GM13976 (cell line): Measurements from ENCODE around the gene POLR1H.

ENCODE experiments used
- DNase-seq: peaks from one replicate; pipeline ENCODE4 v3.0.0; 2012; ENCODE audit warnings: low spot score
- in situ Hi-C: fragments of 300-500 bp; cut with MboI; formaldehyde crosslinking; loops from one replicate; pipeline ENCODE4 v1.12.0; 2022; ENCODE audit warnings: low sequenced_read_pairs, mixed read lengths, inconsistent platforms; ENCODE audit not compliant: unreplicated experiment
- TF ChIP-seq, protein P1 (sequence below): IDR thresholded peaks from 2 replicates; pipeline ENCODE4 v1.5.1; 2012; ENCODE audit warnings: borderline replicate concordance, mild to moderate bottlenecking; ENCODE audit not compliant: insufficient read depth; ENCODE audit errors: extremely low read depth, missing control alignments, control extremely low read depth

The POLR1H gene

DNA sequence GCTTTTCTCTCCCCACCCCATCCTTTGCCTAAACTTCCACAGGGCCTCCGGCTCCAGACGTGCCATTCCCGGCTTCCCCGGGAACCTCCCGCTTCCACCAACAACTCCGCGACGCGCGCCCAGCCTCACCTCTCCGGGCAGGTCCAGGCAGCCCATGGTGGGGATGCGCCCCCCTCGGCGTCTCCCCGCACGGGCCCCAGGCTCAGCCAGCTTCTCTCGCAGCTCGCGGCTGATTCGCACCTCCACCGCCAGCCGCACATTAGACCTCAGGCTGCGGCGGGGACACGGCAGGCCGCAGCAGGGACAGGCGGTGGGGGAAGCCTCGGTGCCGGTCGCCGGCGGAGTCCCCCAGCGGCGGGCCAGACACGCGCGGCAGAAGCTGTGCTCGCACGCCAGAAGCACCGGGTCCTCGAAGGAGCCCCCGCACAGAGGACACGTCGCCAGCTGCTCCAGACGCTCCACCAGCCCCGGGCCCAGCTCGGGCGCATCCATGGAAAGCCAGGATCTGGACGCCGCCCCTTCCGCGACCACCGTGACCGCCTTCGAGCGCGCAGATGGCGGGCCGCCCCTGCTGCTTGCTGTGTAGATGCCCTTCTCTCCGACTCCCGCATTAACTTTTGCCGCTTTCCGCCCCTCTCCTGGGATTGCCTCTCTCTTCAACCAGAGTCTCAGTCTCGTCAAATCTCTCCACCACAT, 14.2 kb downstream of the POLR1H start, which contains the start of gene RNF39:
Gene RNF39, minus strand, starts transcription at position 676 of the 696 bp plus-strand sequence. Its CDS starts 184 bp downstream, at position 492.
- DNase-seq, result peak; percentile 35
- TF ChIP-seq, protein P1, sequence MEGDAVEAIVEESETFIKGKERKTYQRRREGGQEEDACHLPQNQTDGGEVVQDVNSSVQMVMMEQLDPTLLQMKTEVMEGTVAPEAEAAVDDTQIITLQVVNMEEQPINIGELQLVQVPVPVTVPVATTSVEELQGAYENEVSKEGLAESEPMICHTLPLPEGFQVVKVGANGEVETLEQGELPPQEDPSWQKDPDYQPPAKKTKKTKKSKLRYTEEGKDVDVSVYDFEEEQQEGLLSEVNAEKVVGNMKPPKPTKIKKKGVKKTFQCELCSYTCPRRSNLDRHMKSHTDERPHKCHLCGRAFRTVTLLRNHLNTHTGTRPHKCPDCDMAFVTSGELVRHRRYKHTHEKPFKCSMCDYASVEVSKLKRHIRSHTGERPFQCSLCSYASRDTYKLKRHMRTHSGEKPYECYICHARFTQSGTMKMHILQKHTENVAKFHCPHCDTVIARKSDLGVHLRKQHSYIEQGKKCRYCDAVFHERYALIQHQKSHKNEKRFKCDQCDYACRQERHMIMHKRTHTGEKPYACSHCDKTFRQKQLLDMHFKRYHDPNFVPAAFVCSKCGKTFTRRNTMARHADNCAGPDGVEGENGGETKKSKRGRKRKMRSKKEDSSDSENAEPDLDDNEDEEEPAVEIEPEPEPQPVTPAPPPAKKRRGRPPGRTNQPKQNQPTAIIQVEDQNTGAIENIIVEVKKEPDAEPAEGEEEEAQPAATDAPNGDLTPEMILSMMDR, result no peak
- in situ Hi-C loops, result no loop called here

DNA sequence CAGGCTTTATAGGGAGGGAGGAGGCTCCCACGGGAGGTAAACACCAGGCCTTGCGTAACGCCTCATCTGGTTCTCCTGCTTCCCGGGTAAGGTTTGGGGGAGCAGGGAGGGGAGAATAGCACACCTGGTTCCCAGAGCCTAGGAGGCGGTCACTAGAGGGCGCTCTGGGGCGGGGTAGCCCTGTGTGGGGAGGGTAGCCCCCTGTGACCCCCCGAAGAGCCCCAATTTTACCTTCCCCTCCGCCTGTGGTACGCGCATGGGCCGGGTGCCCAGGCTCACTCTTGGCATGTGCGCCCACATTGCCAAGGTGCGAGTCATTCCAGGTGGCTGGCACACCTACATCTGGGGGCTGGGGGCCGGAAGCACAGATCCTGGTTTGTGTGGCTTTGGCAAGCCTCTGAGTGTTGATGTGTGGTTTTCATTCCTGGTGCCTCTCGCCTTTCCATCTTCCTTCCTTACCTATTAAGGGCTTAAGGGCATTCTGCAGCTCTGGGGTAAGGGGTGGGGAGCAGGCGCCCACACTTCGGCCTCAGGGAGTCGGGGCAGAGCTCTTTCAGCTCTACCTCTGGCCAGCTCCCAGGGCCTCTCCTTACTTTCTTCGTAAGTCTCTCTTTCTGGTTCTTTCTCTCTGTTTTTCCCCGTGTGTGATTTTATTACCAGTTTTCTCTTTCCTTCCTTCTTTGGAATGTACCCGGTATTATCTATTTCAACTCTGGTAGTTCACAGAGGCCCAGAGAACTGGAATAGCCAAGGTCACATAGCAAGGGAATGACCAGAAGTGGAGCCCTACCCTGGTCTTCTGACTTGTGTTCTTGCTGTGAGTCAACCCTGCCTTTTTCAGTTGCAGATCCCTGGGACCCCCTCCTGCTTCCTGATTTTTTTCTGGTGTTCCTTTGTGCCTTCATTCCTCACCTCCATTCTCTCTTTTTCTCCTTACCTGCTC, 15.0 kb downstream of the POLR1H start:
- in situ Hi-C loops, result no loop called here
- peak; percentile 44 for DNase-seq
- TF ChIP-seq, protein P1, result peak; percentile 10

DNA sequence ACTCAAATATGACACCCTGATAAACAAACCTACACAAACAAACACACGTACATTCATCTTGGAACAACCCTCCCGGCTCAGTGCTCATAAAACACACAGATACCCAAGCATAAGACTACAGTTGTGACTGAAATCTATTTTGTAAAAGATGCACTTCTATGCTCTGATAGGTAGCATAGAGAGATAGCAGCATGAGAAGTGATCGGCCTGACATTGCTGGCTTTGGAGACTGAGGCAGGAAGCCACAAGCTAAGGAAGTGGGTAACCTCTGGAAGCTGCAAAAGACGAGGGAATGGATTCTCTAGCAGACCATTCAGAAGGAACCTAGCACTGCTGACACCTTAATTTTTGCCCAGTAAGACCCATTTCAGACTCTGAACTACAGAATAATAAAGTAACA, 16.2 kb downstream of the POLR1H start:
- in situ Hi-C loops, result no loop called here
- DNase-seq, result no peak
- TF ChIP-seq, protein P1, result no peak

DNA sequence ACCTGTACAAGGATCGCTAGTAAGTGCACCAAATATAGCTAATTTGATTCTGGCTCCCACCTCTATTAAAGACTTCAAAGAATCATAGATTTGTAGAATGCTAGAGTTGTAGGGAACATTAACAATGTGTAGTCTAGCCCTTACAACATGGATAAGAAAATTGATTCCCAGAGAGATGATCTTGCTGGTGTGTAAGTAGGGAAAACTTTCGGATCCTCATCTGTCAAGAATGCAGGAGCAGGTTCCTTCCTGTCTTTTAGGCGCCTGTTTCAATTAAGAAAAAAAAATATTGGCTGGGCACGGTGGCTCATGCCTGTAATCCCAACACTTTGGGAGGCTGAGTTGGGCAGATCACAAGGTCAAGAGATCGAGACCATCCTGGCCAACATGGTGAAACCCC, 26.8 kb downstream of the POLR1H start:
- DNase-seq, result no peak
- in situ Hi-C loops, result no loop called here
- TF ChIP-seq, protein P1, result no peak

DNA sequence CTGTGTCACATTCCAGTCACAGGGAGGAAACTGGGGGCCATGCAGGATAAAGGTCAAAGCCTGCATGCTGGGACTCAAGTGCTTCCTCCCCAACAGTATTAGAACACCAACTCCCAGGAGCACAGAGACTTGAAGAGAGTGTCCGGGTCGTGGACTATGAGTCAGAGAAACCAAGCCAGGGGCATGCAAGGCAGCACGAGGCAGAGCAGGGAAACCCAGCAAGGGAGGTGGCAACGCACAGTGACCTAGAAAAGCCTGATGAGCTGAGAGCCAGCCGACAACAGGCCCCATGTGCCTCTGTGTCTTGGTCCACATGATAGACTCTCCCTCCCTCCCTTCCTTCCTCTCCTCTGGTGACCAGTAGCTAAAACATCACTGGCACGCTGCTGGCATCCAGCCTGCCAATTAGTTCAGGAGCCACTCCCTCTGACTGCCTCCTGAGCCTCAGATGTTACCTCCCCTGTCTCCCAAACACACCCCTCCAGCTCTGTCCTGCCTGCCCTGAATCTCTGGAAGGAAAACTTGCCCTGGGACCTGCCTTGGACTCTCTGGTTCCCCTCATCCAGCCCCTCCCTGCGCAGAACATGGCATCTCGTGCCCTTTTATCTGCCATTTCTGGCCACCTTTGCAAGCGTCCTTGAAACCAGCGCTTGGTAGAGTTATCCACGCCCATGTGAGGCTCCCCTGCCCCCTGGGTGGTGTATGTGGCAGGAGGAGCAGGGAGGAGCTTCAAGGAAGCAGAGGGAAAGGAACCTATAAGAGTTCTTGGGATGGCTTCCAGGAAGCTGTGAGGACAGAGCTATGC, 30.7 kb downstream of the POLR1H start:
- no peak for DNase-seq
- in situ Hi-C loops, result no loop called here
- TF ChIP-seq, protein P1, result no peak

DNA sequence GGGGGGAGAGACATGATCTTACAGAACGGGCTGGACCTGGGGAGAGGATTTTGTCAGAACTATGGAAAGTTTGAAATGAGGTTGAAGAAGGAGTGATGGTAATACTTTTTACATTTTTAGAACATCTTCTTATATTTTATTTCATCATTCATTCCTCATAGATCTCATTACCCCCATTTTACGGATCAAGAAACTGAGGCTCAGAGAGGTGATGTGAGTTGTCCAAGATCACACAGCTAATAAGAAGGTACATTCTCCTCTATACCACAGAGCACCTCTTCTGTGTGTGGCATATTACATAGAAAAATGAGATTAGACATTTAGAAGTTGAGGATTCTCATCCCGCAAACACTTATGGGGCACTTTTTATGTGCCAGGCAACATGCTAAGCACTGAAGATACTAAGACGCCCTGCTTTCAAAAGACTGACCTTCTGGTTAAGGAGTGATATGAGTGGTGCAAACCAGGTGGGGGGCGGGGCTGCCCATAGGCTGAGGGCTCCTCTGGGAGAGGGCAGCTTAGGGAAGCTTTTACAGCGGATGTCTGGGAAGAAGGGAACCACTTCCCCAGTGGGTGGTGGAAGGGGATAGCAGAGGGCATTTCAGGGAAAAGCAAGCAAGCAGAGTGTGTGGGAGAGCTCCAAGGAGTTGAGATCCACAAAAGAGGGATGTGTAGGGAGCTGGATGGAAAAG, 31.9 kb downstream of the POLR1H start:
- in situ Hi-C loops, result no loop called here
- TF ChIP-seq, protein P1, result no peak
- no peak for DNase-seq
